HAP-1 (cell line): ENCODE measurements around the gene NELFA.
A peak's percentile ranks its signal among the peaks of the same experiment; 100 is the strongest.

ENCODE experiments used
- DNase-seq, 2 experiments: peaks; one replicate each; pipeline ENCODE4 v3.0.0-alpha.2; 2016 to 2020; ENCODE audit warnings: low spot score in 2 of 2
- H3K27me3 ChIP-seq: fragments of 250-450 bp; sonication (Bioruptor Pico); 2 replicates; pipeline ENCODE4 v1.5.1; 2020; ENCODE audit warnings: low read depth, mild to moderate bottlenecking, moderate library complexity
- H3K36me3 ChIP-seq: fragments of 250-450 bp; sonication (Bioruptor Pico); replicated peaks from 2 replicates; pipeline ENCODE4 v1.5.1; 2020; ENCODE audit warnings: mild to moderate bottlenecking
- H3K4me1 ChIP-seq: fragments of 250-450 bp; sonication (Bioruptor Pico); 2 replicates; pipeline ENCODE4 v1.5.1; 2020; ENCODE audit warnings: mild to moderate bottlenecking
- H3K4me3 ChIP-seq: fragments of 250-450 bp; sonication (Bioruptor Pico); 2 replicates; pipeline ENCODE4 v1.5.1; 2020; ENCODE audit warnings: mild to moderate bottlenecking, moderate library complexity
- H3K9me3 ChIP-seq: fragments of 250-450 bp; sonication (Bioruptor Pico); 2 replicates; pipeline ENCODE4 v1.5.1; 2020; ENCODE audit warnings: mild to moderate bottlenecking, moderate library complexity
- in situ Hi-C: fragments of 300-500 bp; cut with MboI; formaldehyde crosslinking; loops from 3 replicates; pipeline ENCODE4 v1.14.3; 2020; ENCODE audit warnings: low sequenced_read_pairs, inconsistent platforms, mixed read lengths

Gene NELFA

DNA sequence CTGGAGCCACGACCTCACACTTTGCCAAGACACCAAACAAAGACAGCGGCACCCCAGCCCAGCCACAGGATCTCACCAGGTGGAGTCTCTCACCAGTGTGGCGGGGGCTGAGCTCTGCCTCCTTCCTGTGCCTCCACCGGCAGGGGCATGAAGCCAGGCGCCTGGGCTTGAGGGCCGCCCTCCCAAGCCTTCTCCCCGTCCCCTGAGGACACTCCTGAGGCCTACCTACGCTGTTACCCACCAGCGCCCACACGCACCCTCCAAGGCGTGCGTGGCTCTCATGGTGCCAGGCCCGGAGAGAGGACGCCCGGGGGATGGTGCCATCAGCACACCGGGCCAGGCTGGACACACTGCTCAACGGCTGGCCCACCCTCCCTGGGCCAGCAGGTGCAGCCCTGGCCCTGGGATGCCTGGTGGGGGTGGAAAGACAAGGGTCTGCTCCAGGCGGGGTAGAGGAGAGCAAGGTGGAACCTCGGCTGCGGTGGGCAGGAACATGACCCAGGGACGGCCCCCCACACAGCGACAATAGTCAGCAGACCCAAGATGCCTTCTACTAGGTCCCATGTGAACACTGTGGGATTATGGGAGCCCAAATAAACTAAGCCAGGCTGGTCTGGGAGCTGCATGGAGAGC lies 22.1 kb downstream of the NELFA start:
- Histone ChIP-seq H3K36me3 (peaks cover 70% of the 10 kb centered on the region), H3K4me1 (no peaks in the 10 kb centered on the region)
- no peak for DNase-seq

GRCh38 chr4:1985780-1986577 lies 22.8 kb downstream of the NELFA start:
- in situ Hi-C loops = no loop called here
- no peaks in the 10 kb centered on the region for H3K27me3 ChIP-seq
- no peak for DNase-seq
- no peaks in the 10 kb centered on the region for H3K9me3 ChIP-seq
- no peaks in the 10 kb centered on the region for H3K4me1 ChIP-seq
- no peak overlapping the region for H3K4me3 ChIP-seq
- peaks cover 73% of the 10 kb centered on the region for H3K36me3 ChIP-seq

More for the DNA sequence above, 22.1 kb downstream of the NELFA start:
- Histone ChIP-seq H3K9me3 (no peaks in the 10 kb centered on the region), H3K4me3 (no peak overlapping the region), H3K27me3 (no peaks in the 10 kb centered on the region)
- in situ Hi-C loops = no loop called here

- peaks cover 75% of the 10 kb centered on the region for H3K36me3 ChIP-seq
- in situ Hi-C loops = no loop called here
Measured at GRCh38 chr4:1985294-1985693, 23.5 kb downstream of the NELFA start.

GRCh38 chr4:1984406-1985191 lies 24.2 kb downstream of the NELFA start:
- no peak for DNase-seq
- no peaks in the 10 kb centered on the region for H3K4me1 ChIP-seq
- no peak overlapping the region for H3K4me3 ChIP-seq
- H3K36me3 ChIP-seq = peaks cover 76% of the 10 kb centered on the region
- H3K9me3 ChIP-seq = no peaks in the 10 kb centered on the region
- H3K27me3 ChIP-seq = no peaks in the 10 kb centered on the region
- in situ Hi-C loops = no loop called here

More at GRCh38 chr4:1985294-1985693, 23.5 kb downstream of the NELFA start:
- H3K4me3 ChIP-seq = no peak overlapping the region
- H3K27me3 ChIP-seq = no peaks in the 10 kb centered on the region
- H3K4me1 ChIP-seq = no peaks in the 10 kb centered on the region
- no peak for DNase-seq
- no peaks in the 10 kb centered on the region for H3K9me3 ChIP-seq

- Histone ChIP-seq H3K4me1 (no peaks in the 10 kb centered on the region), H3K4me3 (no peak overlapping the region), H3K9me3 (no peaks in the 10 kb centered on the region), H3K27me3 (no peaks in the 10 kb centered on the region), H3K36me3 (peaks cover 83% of the 10 kb centered on the region)
- DNase-seq = no peak
- in situ Hi-C loops = no loop called here
Measured at GRCh38 chr4:1983846-1984405, 24.8 kb downstream of the NELFA start.

GRCh38 chr4:1983053-1983845 lies 25.5 kb downstream of the NELFA start:
- Histone ChIP-seq H3K4me3 (no peak overlapping the region), H3K9me3 (no peaks in the 10 kb centered on the region), H3K36me3 (peaks cover 89% of the 10 kb centered on the region), H3K27me3 (no peaks in the 10 kb centered on the region), H3K4me1 (no peaks in the 10 kb centered on the region)
- no peak for DNase-seq
- in situ Hi-C loops = no loop called here

DNA sequence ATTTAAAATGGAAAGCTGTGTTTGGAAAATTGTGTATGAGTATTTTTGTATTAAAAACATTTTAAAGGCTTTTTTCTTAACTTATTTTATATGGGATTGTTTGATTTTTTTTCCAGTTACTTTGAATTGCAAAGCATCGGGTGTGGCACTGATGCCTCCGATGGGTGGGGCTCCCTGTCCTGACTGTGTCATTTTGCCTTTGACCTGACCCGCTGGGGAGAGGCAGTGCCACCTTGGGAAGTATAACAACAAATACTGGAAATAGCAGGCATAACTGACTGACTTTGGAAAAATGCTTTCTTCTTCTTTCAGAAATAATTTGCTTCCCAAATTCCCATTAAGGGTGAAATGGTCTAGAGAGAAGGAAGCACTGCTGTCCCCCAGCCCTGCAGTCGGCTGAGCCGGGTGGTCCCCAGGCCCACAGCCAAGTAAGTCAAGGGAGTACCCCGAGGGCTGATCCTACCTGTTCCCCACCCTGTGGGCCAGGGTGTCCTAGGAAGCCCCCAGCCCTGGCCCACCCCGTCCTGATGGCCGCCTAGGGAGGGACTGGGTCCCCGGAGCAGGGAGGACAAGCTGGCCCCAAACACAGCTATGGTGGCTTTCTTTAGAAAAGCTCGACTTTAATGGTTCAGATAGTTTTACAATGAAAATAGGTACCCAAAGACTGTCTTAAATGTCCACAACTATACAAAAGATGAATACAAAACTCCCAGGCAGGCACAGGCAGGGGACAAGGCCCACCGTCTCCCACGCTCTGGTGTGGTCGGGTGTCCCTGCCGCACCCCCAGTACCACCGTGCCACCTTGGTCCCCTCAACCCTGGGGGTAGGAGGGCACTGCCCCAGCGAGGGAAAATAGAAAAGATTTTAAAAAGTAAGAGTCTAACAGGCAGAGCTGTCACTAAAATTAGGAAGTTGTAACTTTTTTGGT lies 26.4 kb downstream of the NELFA start:
- H3K4me3 ChIP-seq = no peak overlapping the region
- DNase-seq = no peak
- no peaks in the 10 kb centered on the region for H3K4me1 ChIP-seq
- H3K9me3 ChIP-seq = no peaks in the 10 kb centered on the region
- no peaks in the 10 kb centered on the region for H3K27me3 ChIP-seq
- in situ Hi-C loops = no loop called here
- H3K36me3 ChIP-seq = peaks cover 94% of the 10 kb centered on the region

DNA sequence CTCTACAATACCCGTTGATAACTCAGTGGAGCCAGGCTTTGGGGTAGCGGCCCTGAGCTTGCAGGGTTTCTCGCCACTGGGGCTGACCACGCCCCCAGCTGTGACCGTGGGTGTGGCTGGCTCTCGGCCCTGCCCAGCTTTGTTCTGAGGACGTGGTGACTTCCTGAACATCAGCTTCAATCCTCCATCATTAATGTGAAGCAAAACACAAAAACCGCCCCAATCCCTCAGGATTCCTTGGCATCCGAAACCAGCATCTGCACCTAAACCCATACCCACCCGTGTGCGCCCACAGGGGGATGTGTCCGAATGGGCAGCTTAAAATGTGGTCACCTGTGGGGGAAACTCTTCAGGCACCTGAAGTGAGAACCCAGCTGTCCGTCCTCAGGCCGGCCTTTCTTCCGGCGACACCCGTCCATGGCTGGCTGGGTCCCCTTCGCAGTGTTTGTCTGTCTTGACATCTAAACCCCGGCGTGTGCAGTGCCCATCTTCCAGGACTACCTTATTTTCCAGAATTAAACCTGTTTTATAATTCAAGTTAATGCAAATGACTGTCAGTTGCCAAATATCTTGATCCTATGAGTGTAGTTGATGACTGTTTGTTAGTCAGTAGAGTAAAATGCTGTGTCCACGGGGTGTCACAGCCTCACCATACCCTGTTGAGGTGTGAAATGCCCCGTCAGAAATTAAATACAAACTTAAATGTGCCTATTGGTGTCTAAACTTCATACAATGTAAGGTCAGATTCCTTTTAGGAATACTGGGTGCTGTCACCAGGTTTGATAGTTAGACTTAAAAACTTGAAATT lies 27.3 kb downstream of the NELFA start:
- no peak overlapping the region for H3K4me3 ChIP-seq
- no peaks in the 10 kb centered on the region for H3K4me1 ChIP-seq
- no peaks in the 10 kb centered on the region for H3K9me3 ChIP-seq
- in situ Hi-C loops = no loop called here
- H3K27me3 ChIP-seq = no peaks in the 10 kb centered on the region
- DNase-seq = peak; percentile 13 to 64
- H3K36me3 ChIP-seq = peaks cover 96% of the 10 kb centered on the region

- DNase-seq = no peak
- Histone ChIP-seq H3K36me3 (peaks cover 98% of the 10 kb centered on the region), H3K27me3 (no peaks in the 10 kb centered on the region), H3K4me1 (no peaks in the 10 kb centered on the region), H3K4me3 (no peak overlapping the region), H3K9me3 (no peaks in the 10 kb centered on the region)
- in situ Hi-C loops = no loop called here
Measured at GRCh38 chr4:1980561-1981041, 28.2 kb downstream of the NELFA start.

DNA sequence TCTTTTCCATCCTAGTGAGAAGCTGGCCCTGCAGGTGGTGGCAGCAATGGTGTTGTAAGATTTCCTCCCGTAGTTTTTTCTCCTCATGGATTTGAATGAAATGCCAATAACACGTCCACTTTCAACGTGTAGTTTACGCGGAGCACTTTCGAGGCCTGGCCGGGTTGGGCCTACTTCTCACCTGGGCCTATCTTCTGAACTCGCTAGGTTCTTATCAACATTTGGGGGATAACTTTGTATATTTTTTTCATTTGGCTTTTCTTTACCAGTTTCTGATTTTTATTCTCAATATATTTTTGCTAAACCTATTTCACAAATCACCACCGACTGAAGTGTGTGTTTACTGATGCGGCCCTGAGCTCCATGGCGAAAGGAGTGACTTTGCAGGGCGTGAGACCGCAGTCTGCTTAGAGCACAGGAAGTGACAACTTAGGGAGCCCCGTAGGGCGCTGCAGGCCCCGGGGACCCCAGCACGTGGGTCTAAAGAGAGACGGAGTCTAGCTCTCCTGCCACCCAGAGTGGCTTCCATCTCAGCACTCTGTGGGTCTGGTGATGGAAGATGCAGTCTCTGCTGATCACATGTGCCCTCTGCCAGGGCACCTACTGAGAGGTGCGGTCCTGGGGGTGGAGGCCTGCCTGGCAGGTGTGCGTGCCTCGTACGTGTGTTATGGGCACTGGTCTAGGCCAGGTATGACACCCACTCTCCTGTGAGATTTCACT lies 29.1 kb downstream of the NELFA start:
- peaks cover 98% of the 10 kb centered on the region for H3K36me3 ChIP-seq
- no peaks in the 10 kb centered on the region for H3K4me1 ChIP-seq
- no peaks in the 10 kb centered on the region for H3K9me3 ChIP-seq
- H3K4me3 ChIP-seq = no peak overlapping the region
- DNase-seq = peak in 1 of 2 experiments; percentile 6
- in situ Hi-C loops = no loop called here
- no peaks in the 10 kb centered on the region for H3K27me3 ChIP-seq

DNA sequence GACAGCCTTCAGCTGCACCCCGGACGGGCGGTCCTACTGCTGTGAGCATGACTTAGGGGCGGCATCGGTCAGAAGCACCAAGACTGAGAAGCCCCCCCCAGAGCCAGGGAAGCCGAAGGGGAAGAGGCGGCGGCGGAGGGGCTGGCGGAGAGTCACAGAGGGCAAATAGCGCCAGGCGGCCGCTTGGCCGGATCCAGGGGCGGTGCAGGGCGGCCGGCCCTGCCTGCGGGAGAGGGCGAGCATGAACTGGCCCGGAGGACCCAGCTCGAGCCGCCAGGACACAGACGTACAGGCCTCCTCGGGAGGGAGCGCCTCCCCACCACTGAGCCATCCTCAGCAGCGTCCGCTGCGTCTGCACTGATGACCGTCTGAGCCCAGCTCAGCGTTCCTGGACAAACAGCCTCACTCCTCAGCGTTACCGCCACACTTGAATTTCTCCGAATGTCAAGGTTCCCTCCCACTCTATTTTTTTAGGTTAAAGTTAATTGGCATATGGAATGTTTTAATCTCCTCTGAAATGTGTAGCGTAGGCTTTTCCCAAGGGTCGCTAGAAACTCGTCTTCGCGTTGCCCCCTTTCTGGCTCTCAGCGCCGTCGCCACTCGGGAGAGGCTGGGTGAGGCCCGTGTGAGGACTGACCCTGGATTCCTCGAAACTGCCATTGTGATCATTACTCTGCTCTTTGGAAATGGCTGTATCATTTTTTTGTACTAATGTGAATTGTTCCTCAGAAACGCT lies 29.9 kb downstream of the NELFA start:
- DNase-seq = peak in 1 of 2 experiments; percentile 7
- H3K4me3 ChIP-seq = no peak overlapping the region
- in situ Hi-C loops = no loop called here
- H3K9me3 ChIP-seq = no peaks in the 10 kb centered on the region
- H3K4me1 ChIP-seq = no peaks in the 10 kb centered on the region
- H3K27me3 ChIP-seq = no peaks in the 10 kb centered on the region
- H3K36me3 ChIP-seq = peaks cover 95% of the 10 kb centered on the region
